Kidney glomerular epithelial cell (primary cell): ENCODE measurements around the gene ZNF319.

ENCODE experiments used
- DNase-seq: peaks from one replicate; lab custom pipeline; 2025; lab: John Stamatoyannopoulos, UW

ZNF319 gene

DNA sequence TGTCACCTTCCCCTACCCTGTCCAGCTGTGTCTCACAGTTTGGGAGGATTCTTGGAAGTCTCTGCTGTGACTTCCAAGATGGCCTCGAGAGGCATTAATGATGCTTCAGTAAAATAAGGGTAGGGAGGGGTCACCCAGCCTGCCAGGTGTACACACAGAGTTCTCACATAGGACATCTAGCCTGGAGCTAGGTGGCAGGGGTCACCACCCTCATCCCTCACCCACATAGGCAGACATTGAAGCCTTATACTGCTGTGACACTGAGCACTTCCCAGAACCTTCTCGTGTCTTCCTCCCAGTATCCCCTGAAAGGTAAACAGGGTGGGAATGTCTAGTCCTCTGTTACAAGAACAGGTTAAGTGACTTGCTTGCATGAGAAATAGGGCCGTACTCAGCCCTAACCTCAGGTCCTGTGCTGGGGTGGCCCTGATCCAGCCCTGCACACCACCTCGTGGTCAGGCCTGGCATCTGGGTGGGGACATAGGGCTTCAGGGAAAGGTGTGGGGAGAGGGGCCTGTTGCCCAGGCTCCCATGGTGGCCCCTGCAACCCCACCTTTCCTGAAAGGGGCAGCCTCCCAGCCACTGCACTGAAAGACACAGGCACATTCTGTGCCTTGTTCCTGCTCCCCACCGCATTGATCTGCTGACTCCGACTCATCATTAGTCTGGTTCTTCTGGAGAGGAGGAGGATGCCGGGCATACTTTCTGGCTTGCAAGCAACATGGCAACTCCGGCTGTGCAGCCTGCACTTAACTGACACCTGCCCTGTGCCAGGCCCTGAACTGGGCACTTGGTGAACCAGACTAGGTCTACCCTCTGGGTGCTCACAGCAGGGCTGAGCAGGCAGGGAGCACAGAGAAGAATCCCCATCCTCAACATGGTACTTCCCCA lies 21.4 kb upstream of the ZNF319 start:
- DNase-seq: no peak

DNA sequence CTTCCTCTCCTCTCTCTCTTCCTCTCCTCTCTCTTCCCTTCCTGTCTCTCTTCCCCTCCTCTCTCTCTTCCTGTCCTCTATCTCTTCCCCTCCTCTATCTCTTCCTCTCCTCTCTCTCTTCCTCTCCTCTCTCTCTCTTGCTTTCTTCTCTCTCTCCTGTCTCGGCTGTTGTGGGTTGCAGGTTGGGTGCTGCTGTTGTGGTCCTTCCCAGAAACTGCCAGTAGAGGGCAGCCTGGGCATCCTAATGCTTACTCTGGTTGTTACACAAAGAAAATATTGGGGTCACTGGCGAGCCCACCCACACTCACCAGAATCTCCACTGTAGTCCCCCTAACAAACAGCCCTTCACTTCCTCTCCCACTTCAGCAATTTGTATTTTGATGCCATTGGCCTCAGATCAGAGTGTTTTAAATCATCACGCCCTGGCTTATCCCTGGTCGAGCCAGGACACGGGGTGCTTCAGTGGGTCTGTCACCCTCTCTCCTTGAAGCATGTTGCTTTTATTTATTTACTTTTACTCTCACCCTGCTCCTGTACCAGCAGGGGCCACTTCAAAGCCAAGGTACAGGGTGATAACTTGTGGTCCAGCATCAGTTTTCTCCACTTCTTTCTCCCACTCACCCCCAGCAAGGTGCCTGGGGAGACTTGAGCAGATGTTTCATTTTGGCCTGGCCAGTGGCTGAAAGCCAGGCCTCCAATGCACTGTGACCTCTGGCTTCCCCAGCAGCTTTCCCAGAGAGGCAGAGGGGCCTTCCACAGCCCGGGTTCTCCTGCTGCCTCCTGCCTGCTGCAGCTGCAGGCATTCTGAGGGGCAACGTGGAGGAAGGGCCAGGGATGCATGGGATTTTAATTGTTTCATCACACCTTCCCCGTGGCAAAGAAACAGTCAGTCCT lies 20.4 kb upstream of the ZNF319 start:
- peak; percentile 12 for DNase-seq

DNA sequence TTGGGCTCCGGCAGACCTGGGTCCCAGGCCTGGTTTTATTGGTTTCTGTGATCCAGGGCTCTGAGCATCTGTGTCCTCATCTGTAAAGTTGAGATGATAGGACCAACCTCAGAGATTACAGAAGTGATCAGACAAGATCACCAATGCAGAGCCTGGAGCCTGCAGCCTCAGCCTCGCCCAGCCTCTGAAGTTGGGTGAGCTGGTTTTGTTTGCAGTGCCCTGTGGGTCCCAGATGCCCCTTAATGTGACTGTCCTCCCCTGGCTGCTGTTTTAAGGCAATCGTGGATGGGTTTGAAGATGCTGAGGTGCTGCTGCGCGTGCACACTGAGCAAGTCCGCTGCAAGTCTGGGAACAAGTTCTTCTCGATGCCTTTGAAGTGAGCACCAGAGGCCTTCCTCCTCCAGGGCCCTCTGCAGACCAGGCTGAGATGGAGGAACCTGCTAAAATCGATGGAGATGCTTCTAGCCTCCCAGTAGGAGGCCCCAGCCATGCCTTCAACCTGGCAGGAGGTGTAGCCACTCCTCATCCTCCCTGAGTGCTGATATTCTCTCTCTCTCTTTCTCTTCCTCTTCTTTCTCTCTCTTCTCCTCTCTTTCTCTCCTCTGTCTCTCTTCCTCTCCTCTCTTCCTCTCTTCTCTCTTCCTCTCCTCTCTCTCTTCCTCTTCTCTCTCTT lies 19.5 kb upstream of the ZNF319 start:
- no peak for DNase-seq

DNA sequence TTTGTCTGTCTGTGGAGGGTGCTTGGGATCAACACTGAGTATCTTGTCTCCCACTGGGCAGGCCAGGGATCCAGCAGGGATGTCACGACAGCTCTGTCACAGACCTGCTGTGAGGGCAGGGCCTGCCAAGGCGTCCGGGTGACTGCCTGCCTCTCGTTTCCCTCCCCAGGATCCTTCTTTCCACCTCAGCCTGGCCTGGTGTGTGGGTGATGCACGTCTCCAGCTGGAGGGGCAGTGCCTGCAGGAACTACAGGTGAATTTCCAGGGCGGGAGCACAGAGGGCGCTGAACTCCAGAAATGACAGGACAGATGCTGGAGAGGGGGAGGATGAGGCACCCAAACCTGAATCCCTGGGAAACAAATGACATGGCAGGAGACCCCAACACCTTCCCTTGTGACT lies 18.3 kb upstream of the ZNF319 start:
- no peak for DNase-seq

DNA sequence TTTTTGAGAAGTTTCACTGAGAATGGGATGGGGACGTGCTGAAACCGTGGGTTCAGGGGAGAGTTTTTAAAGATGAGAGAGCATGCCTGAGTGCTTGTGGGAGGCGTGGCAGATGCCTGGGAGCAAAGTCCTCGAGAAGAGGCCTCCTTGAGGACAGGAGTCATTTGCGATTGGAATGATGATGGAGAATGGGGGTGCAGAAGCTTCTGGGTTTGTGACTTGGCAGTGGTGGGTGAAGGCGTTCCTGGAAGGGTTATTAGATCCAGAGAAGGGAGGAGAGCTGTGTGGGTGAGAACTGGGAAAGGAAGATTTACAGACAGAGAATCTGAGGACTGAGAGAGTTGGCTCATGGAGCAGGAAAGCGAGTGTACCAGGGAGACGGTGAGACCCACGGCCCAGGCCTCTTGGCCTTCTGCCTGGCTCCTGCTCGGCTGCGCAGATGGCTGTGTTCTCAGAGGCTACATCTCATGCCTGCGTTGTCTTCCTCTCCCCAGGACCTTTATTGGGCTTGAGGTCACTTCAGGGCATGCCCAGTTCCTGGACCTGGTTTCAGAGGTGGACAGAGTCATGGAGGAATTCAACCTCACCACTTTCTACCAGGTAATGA lies 16.5 kb upstream of the ZNF319 start:
- no peak for DNase-seq

DNA sequence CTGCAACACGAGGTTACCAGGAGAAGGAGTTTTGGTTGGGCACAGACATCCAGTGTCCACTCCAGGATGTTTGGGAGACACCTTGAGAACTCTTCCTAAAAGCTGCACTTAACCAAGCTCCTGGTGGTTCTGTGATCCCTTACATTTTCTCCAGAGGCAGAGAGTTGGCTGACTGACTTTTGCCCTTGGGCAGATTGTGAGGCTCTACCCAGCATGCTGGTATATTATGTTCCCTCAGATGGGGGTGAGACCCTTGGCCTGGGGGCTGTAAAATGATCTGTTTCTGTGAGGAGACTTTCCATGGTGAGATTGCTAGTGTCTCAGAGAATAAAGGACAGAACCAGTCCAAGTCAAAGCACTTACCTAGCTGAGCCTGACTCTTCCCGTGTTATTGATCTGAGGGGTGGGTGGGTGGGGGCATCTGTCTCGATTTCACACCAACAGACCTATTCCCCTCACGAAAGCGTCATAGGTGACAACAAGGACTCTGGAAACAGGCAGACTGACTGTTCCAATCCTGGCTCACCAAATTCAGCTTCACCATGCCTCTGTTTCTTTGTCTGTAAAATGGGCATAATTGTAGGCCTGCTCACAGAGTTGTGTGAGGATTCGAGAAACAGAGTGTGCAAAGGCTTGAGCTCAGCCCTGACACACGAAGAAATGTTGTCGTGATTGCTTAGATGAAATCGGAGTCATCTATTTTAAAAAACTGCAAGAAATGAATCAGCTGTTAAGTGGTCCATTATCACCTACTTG lies 12.9 kb upstream of the ZNF319 start:
- DNase-seq: no peak

DNA sequence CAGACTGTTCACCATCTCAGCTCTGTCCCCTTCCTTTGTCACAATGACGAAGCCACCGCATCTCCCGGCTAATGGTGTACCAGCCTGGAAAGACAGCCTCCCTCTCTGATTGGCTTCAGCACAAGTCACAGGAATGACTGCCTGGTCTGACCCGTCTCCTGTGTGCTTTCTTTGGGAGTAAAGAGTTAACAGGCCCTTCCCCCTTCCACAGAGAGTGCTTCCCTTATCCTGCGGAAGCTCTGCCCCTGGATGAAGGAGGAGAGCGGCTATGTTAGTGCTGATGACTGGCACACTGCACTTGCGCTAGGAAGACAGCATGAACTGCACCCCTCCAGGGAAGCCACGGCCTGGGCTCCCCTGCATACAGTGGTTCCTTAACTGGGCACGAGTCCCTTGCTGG lies 12.0 kb upstream of the ZNF319 start:
- DNase-seq: no peak

DNA sequence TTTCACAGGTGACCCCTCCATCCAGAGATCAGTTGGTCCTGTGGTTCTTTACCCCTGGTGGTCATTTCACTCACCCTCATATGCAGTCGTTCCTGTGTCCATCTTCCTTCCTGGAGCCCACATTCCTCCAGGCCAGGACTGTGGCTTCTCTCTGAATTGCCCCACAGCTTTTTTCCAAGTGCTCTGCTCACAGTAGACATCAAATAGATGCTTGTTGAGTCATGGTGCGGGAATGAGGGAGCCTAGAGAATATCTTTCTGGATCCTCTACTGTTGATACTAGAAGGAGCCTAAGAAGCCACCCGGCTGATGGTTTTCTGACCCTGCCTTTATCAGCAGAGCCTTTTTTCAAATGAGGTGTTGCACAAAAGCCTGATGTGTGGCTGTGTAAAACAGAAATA lies 11.2 kb upstream of the ZNF319 start:
- peak; percentile 61 for DNase-seq

DNA sequence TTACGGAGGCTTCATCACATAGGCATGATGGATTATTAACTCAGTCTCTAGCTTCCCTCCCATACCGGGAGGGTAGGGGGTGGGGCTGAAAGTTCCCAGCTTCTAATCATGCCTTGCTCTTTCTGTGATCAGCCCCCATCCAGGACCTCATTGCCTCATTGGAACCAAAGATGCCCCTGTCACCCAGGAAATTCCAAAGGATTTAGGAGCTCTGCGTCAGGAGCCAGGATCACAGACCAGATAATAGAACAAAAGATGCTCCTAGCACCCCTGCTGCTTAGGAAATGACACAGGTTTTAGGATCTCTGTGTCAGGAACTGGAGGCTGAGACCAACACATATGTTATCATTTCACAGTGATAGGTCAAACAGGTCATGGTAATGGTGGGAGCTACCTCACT lies 10.4 kb upstream of the ZNF319 start:
- no peak for DNase-seq

DNA sequence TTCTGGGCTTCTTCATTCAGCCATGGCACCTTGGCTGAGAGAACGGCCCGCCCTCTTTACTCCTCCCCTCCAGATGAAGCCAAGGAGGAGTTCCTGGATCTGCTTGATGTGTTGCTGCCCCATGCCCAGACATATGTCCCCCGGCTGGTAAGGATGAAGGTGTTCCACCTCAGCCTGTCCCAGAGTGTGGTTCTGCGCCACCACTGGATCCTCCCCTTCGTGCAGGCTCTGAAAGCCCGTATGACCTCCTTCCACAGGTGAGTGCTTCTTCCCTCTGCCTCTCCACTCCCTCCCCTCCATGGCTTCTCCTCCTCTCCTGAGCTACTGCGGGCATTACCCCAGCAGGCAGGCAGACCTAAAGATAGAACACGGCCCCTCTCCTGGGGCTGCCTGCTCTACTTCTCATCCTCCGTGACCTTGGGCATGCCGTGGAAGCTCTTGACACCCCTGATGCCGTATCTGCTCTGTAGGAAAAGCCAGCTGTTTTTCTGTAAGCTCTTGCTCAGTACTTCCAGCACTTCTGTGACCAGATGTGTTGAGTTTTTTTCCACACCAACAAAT lies 9.5 kb upstream of the ZNF319 start:
- no peak for DNase-seq

DNA sequence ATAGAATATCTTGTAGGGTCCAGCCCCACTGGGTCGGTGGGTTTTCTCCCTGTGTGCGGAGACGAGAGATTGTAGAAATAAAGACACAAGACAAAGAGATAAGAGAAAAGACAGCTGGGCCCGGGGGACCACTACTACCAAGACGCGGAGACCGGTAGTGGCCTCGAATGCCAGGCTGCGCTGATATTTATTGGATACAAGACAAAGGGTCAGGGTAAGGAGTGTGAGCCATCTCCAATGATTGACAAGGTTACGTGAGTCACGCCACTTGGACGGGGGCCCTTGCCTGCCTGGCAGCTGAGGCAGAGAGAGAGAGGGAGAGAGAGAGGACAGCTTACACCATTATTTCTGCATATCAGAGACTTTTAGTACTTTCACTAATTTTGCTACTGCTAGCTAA lies 4.3 kb upstream of the ZNF319 start:
- peak; percentile 70 for DNase-seq

DNA sequence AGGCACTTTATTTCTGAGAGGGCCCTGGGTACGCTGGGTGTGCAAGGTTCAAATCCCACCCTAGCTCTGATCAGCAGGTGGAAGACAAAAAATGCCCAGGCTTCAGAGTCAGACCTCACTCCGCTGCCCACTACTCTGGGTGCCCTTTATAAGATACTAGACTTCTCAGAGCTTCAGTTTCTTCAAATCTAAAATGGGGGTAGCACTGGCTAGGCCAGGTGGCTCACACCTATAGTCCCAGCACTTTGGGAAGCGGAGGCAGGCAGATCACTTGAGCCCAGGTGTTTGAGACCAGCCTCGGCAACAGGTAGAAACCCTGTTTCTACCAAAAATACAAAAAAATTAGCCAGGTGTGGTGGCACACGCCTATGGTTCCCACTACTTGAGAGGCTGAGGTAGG lies 2.5 kb upstream of the ZNF319 start:
- no peak for DNase-seq

DNA sequence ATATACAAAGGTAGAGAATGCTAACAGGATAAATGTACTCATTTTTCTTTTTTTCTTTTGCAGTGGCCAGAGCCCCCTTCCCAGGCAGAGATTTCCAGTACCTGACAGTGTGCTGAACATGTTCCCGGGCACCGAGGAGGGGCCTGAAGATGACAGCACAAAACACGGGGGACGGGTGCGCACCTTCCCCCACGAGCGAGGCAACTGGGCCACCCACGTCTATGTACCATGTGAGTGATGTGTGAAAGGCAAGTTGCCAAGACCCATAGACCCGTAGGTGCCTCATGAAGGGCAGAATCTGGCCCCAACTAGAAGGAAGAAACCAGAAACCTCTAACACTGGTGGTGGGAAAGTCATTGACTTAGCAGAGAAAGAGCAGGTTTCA lies 1.9 kb upstream of the ZNF319 start:
- no peak for DNase-seq

DNA sequence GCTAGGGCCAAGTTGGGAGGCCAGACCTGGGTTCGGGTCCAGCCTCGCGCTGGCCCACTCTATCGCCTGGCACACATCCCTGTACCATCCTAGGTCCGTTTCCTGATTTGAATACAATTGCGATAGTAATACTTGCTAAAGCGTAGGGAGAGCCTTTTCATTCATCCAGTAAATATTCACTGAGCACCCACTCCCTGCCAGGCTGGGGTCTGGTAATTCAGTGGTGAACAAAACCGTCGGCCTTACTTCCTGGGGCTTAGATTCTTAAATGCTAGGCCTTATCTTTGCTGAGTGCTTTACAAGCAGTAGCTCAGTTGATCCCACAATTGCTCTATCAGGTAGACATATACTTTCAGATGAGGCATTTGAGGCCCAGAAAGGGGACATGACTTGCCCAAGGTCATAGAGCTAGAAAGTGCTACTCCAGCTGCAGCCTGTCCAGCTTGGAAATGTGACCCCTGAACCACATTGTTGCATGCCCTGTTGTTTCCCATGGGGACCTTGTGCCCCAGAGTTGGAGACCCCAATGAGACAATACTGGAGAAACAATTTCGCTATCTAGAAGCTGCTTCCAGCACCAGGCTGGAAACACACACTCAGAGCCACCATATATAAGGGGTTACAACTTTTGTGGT lies 1.4 kb upstream of the ZNF319 start:
- no peak for DNase-seq

DNA sequence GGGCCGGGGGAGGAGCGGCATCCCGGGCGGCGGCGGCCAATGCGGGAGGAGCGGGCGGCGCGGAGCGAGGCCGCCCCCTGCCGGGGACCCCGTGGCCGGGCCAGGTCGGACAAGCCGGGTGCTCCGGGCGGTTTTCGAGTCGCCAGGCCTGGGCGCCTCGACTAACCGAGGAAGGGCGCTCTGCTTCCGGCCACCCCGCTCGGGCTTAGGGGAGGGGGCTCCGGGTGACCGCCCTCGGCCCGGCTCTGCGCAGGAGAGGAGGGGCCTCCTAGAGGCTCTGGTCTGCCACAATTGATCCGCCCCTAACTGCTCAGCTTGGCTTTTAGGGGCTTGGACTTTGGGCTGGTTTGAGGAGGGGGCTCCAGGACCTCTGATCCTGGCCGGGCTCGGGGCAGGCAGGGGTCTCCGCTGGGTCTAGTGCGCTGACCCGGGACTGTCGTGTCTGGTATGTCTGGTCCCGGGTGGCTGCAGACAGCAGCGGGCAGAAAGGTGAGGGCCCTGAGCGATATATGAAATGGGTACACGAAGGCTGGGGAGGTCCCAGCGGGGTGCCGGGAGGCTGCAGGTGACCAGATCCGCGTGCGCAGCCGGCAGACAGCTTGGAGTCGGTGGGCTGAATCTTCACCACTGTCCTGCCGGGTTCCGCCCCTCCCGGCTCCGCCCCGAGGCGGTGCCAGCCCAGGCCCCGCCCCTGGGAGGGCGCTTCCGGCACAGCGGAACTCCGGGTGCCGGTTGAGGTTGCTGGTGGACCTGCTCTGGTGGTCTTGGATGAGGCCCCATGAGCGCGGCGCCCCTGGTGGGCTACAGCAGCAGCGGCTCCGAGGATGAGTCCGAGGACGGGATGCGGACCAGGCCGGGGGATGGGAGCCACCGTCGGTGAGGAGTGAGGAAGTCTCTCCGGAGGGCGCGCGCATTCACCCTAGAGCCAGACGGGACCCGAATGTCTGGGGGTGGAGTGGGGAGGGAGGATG lies 519 bp upstream of the ZNF319 start, which contains the start of gene USB1:
Gene USB1, plus strand, starts transcription at position 702 of the 971 bp plus-strand sequence. Its CDS starts 77 bp downstream, at position 779.
- peak; percentile 74 for DNase-seq

DNA sequence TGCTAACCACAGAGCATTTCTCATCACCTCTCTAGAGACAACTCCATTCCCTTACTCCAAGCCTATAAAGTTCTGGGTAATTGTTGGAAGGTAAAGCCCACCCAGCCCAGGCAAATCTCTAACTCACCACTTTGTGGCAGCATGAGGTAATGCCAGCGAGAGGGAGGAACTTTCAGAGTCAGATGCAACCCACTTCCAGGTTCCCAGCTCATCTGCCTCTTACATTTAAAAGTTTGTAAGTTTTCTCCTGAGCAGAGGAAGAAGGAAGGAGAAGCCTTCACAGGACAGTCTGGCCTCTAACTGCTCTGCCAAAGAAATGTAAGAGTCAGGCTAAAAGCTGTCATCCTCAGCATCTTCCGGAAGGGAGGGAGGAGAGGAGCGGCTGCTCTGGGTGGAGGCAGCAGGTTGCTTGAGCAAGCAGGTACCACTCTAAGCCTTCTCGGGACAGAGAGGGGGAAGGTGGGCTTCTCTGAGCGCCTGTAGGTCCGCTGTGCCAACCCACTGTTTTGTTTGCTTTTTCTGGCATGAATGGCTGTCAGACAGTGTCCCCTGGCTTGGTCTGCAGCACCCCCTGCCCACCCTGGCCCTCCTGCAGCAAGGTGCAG lies 1.0 kb downstream of the ZNF319 start:
- peak; percentile 35 for DNase-seq

DNA sequence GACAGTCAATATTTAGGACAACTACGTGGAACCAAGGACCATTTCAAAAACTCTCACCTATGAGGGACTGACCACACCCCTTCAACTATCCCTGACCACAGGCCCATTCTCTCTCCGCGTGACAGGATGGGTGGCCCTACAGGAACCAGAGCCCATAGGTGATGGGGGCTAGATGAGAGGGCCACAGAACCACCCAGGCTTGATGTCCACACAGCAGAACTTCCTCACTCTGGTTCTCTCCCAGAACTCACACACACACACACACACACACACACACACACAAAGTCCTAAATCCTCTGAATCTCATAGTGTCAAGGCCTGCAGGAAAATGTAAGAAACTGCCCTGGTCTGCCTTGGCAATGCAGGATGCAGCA lies 1.5 kb downstream of the ZNF319 start:
- DNase-seq: no peak

DNA sequence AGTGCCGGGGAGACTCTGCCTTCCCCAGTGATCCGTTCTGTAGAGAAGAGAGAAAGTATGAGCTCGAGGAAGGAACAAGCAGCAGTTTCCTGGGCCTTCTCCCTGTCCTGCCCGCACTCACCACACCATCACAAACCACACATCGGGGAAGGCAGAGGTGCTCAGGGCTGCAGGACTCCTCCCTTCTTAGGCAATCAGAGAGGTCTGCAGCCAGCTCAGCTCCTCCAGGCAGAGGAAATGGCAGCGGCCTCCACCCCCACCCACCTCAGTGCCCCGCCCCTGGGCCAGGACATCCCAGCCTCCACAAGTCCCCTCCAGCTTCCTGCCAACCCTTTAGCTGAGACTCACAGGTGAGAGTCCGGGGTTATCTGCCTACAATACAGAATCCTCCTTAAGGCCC lies 2.0 kb downstream of the ZNF319 start:
- DNase-seq: no peak
